SK-MEL-5 (cell line): ENCODE data around the gene PDGFC. TPM values are rescaled to one million over a fixed set of nuclear protein-coding genes. Genes with fewer than 3 reads are reported as not detected.
A peak's percentile ranks its signal among the peaks of the same experiment; 100 is the strongest.

ENCODE experiments used
- DNase-seq: peaks from one replicate; pipeline ENCODE4 v3.0.0-alpha.2; 2016; ENCODE audit warnings: low read depth, low spot score
- in situ Hi-C: cut with HindIII; loops from 2 replicates; pipeline ENCODE4 v1.10.0; 2016; ENCODE audit warnings: low sequenced_read_pairs, high pct_unique_total_duplicates, low pct_unique_long_range_greater_than_20kb
- total RNA-seq: library from RNA; depleted of rRNA; stranded (reverse); fragments of >200 nt; shearing (Covaris generic); gene quantifications from 2 replicates; pipeline ENCODE4 v1.2.3, GENCODE V29; 2014

PDGFC gene
- total RNA-seq, 1 experiment from 2014 or later = 5.4 TPM

DNA sequence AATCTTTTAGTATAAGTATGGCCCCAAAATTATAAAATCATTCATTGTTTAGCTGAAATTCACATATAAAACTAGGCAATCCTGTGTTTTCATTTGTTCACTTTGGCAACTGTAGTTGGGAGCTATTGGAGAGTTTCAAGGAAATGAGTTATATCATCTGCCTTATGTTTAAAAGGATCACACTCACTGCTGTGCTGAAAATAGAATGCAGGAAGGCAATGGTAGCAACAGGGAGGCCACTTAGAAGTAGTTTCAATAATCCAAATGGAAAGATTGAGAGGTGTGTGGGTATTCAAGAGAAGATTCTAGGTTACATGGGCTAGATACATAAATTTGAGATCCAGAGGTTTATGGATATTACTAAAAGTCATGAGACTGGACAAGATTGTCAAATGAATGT, 184.9 kb downstream of the PDGFC start:
- no peak for DNase-seq
- in situ Hi-C loops = no loop called here

DNA sequence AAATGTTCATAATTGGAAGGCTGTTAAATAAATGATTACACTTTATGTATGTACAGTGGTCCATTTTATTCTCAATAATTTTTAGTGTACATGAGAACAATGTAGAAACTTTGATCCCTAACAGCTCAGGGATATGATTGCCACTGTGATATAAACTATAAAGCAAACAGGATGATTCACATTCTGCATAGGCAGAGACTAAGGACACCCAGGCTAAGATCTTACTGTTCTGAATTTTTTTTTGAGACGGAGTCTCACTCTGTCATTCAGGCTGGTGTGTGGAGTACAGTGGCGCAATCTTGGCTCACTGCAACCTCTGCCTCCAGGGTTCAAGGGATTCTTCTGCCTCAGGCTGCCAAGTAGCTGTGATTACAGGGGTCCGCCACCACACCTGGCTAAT, 186.6 kb downstream of the PDGFC start:
- DNase-seq = no peak
- in situ Hi-C loops = no loop called here

DNA sequence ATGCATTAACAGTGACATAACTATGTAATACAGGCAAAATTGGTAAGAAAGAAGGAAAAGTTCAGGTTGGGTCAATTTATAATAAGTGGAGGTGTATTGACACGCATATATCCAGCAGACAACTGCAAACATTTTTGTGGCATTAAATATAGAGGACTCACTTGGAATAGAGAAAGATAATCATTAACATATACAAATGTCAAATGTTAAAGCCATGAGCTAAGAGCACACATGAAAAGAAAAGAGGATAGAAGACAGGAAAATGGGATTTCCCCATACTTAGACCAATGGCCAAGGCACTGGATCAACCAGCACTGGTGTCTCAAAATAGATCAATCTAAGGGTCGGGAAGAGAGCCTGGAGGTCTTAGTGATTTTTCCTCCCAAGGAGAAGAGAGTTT, 187.6 kb downstream of the PDGFC start:
- no peak for DNase-seq
- in situ Hi-C loops = no loop called here

DNA sequence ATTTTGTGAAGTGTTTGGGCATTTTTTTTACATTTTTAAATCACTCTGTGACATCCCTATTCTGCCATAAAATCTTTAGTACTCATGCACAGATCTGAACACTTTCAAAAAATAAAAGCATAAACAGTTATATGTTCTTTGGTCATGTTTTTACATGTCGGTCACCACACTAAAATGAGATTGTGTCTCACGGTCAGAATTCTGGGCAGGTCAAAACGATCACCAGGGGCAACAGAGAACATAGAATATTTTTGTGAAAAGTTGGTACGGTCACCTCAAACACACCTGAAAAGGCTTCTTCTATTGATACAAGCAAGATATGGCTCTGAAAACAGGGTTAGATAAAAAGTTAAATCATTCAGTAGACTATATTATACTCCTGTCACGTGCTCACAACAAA, 189.1 kb downstream of the PDGFC start:
- in situ Hi-C loops = no loop called here
- no peak for DNase-seq

DNA sequence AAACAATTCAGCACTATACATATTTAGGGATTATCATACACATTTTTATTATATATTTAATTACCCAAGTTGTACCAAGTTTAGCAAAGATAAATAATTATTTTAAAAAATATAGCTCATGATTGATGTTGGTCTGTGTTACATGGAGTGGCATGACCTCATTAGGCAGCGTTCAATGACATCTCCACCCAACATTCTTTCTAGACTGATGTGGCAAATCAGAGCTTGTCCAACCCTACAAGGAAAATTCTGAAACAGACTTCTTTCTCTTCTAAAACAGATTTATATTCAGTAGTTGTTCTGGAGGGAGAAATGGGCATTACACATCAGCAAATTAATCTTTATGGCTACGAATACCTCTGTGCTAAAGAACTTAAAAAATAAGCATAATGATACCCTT, 189.7 kb downstream of the PDGFC start:
- in situ Hi-C loops = no loop called here
- no peak for DNase-seq

DNA sequence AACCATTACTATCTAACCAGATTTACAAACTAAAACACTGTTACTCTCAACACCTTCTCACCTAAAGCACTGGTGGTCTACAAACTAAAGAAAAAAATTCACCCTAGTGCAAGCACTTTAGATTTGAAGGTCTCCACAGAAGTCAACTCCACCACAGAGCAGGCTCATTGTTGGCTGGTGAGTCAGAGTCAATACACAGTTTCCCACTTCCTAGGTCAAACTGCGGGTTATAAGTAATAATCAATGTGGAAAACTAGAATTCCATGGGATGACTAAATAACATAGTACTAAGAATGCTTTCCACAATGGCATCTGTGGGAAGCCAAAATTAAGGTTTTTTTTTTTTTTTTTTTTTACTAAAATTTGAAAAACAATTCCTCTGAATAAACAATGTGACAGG, 191.8 kb downstream of the PDGFC start:
- no peak for DNase-seq
- in situ Hi-C loops = no loop called here

DNA sequence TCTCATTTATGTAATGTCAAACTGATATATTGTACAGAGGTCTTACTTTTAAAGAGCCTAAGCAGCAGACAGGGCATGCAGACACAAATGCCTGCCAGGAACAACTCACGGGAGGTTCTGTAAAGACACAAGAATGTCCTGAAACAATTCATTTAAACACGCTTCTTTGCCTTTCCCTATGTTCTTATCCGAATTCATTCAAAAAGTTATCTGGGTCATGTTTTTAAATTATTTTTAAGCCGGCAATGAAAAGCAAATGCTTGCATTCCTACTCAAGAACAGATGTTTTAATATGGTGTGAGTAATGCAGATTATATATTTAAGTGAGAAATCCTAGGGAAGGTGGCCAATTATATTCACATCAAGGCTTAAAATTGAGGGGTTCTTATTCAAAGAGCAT, 192.6 kb downstream of the PDGFC start:
- DNase-seq = no peak

DNA sequence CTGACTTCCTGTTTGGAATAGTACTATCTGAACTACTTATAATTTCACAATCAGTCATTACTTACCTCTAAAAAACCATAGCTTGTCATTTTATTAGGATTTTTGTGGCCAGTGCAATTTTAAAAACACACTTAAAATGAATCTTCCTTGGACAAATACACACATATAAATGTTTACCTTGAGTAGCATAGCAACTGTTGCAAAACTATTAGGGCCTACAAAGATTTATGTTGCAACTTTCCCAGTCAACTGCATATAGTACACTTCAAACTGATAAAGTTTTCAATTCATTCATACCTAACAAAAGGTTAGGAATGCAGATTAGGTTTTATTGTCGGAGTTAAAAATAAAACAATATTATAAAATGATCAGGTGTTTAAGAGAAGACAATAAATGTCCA, 193.0 kb downstream of the PDGFC start:
- no peak for DNase-seq
- in situ Hi-C loops = no loop called here

More for the DNA sequence above, 192.6 kb downstream of the PDGFC start:
- in situ Hi-C loops = no loop called here

DNA sequence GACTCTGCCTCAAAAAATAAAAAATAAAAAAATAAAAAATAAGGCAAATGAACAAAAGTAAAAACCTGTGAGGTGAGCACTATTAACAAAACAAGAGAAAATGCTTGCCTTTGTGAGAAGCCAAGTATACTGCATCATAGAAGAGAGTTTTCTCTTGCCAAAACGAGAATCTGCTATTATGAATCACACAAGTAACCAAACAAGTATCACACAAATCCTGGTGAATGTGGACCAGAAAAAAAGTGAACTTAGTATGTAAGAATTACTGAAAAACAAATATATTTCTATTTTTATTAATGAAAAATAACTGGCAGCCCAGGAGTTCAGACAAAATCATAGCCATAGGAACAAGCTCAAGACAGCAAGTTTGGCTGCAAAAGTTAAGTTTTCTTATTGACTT, 193.5 kb downstream of the PDGFC start:
- in situ Hi-C loops = no loop called here
- no peak for DNase-seq

DNA sequence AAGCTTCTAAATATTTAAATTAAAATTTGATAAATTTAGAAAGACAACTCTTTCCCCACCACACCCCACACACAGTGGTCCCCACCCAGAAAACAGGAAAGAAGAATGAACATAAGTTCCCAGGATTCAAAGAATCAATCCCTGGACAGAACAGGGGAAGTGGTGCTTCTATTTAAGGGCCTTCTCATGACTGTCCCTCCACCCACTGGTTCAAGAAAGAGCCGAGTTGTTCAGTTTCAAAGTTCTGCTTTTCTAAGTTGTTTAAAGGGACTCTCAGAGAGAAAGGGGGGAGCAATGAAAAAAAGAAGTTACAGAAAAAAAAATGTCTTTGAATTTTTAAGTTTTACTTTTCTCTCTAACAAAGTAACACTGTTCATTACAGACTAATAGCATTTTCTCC, 195.8 kb downstream of the PDGFC start:
- in situ Hi-C loops = no loop called here
- DNase-seq = no peak

DNA sequence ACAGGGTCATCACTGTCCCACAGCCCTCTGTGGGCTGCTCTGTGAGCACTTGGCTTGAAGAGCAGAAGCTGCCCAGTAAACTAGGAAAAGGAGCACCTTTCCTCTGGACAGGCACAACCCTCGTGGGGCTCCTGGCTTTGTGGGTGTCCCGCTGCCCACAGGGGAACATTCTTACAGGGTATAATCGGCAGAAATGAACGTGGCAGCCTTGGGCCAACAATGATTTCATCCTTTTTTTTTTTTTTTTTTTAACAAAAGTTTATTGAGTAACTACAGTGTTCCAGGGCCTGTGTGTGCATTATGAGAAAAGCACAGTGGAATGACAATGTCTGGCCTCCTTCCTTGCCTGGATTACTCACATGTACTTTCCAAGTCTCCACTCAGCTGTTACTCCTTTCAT, 197.2 kb downstream of the PDGFC start:
- peak; percentile 1 for DNase-seq
- in situ Hi-C loops = no loop called here

DNA sequence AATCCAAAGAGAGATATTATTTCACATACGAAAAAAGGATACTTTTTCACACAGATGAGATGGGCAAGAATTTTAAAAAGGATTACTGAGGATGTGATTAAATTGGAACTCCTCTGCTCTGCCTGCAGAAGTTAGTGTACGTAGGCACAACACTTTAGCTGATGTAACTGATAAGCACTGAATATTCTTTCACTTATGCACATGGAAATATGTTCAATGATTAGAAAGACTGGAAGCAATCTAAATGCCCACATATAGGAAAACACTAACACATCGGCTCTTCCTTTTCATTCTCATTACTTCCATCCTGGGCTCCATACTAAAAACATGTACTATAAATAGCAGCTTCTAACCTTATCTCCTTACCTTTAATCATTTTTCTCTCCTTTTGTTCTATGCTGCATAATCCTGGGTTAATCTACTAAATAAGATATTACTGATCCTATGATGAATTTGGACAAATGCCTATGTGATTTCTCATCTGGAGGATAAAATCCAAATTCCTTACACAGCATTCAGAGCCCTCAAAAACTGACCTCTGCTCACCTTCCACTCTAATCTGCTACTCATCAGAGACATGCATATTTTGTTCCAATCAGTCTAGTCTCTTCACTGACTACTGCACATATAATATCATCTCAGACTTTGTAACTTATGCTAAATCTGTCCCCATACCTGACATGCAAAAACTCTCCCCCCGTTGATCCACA, 197.8 kb downstream of the PDGFC start:
- in situ Hi-C loops = no loop called here
- DNase-seq = no peak

DNA sequence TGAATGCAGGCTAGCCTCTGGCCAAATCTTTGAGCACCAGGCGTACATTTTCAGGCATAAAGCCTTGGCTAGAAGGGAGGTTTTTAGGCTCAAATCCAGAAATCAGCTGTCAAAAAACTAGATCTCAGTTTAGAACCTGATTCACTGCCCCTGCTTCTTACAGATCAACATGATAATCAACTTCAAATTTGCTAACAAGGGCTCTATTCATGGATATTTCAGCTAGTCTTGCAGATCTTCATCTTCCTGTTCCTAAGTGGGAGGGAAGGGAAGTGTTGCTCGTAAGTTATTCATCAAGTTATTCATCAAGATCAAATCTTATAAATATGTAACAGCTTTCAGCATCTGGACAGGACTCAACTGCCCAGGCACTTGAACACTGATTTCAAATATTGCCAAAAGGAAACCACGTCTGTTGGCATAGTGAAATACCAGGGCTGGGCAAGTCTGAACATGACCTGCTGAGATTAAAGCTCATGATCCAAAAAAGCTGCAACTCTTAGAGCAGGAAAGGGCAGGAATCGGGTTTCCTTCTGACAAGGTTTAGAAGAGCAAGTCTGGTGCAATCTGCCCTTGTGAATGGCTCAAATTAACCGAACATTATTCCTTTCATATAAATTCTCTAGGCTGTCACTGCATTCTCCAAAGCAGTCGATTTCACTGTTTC, 200.3 kb downstream of the PDGFC start:
- peak; percentile 64 for DNase-seq
- in situ Hi-C loops = no loop called here

DNA sequence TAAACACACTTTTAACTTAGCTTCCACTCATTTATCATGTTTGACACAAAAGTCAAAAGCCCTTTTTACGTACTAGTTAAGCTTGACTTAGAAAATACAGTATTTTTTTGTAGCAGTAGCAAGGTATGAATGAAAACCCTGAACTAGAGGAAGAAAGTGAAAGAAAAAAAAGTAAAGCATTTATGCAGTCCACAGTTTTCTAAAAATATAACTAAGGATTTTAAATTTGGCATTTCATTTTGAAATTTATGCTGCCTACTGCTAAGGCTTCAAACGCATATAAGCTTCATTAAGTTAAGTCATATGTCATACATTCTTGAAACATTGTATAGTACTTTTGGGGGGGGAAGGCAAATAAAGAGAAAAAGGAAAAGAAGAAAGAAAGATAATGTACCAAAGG, 201.5 kb downstream of the PDGFC start:
- in situ Hi-C loops = no loop called here
- DNase-seq = no peak

DNA sequence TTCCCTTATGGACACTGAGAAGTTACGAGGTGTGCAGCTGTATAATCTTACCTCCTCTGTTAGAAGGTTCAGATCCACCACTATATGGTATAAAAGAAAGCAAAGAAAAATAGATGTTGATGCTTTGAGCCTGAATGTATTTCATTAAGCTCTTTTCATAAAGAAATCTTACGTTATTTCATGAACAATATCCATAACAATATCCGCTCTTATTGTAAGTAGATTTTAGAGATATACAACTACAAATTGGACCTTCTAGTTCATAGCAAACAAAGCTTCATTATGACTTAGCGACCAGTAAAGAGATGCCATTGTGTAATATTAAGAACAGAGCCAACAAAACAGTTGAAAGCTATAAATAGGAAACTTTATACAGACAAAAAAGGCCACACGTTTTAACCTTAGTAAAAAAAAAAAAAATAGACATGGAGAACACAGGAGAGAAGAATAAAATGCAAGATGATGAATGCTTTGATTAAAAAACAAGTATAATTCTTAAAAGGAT, 203.6 kb downstream of the PDGFC start:
- DNase-seq = peak; percentile 17
- in situ Hi-C loops = no loop called here

DNA sequence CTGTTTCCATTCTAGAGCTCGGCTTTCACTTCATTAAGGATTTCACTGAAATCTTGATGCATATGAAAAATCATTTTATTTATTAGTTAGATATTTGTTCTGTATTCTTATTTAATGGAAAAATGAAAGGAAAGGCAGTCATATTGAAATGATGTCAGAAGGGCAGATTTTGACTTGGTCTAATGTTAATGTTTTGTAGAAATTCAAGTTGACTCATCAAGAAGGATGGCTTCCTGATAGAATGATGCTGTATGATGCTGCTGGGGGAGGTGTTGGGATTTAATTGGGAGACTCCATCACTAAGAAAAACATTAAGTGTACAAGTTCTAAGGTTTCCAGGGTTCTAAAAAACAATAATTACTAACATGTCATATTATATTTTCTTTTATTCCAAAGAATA, 204.8 kb downstream of the PDGFC start:
- DNase-seq = no peak
- in situ Hi-C loops = no loop called here

DNA sequence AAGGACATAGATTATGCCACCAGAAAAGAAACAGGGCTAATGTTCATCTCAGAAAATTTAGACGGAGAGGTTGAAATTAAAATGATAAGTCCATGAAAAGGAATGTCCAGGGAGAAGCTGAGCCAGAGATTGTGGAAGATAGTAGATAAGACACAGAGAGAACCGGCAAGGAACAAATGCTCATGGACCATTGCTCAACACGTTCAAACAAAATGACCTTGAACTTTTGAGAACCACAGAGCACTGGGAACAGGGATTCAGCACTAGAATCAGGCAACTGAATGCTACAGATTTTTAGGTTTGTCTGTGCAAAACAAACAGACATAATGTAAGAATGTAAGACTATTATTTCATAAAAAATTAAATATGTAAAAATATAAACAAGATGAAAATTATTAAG, 206.3 kb downstream of the PDGFC start:
- in situ Hi-C loops = no loop called here
- DNase-seq = no peak

DNA sequence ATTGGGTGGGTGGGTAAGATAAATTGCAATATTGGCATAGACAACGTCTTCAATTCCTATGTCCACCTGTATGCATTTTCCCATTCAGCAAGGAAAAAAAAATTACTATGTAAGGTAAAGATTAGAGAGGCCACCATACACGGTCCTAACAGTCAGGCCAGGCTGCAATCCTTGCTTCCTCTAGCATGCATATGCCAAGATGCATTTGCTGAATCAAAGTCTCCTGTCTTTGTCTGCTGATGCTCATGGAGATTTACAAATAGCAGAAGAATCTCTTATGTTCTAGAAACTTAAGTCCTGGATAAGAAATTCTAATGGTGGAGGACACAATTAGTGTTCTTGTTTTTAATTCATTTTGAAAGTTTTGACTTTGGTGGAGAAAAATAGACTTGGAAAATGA, 206.8 kb downstream of the PDGFC start:
- no peak for DNase-seq
- in situ Hi-C loops = no loop called here

DNA sequence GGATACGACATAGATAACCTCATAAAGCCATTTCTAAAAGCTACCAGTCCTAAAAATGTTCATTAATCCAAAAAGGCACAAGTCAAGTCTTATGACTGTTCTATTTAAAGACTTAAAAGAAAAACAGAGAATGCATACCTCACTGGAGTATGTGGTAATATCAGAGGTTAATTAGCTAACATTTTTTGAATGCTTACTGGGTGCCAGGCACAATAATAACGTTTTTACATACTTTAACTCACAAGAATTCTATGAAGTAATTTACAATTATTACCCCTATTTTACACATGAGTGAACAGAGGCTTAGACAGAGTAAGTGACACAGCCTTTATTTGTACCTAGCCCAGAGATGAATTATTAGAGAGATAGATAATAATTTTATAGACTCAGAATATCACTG, 207.5 kb downstream of the PDGFC start:
- in situ Hi-C loops = no loop called here
- no peak for DNase-seq
